GM23248 (cell line): ENCODE measurements around the gene ACAT2.

ENCODE experiments used
- EZH2 ChIP-seq: fragments of 200-600 bp; sonication (generic); IDR thresholded peaks from 2 replicates; pipeline ENCODE4 v1.6.1; 2018; ENCODE audit warnings: antibody characterized with exemption, mild to moderate bottlenecking; ENCODE audit not compliant: insufficient read depth, poor library complexity, severe bottlenecking
- EZH2phosphoT487 ChIP-seq: fragments of 200-600 bp; sonication (generic); IDR thresholded peaks from 2 replicates; pipeline ENCODE4 v1.6.1; 2018; ENCODE audit warnings: antibody characterized with exemption, moderate library complexity, mild to moderate bottlenecking, low read depth; ENCODE audit not compliant: insufficient read depth

GRCh38 chr6:159761873-159762680 lies at the start of gene ACAT2:
- no peak for TF ChIP-seq EZH2
- no peak for TF ChIP-seq EZH2phosphoT487
